SK-N-SH (cell line): ENCODE data around the gene KRT26. TPM values are rescaled to one million over a fixed set of nuclear protein-coding genes. Genes with fewer than 3 reads are reported as not detected.

Source experiments
- CTCF ChIA-PET: fragments of 300-600, 350-600 bp; formaldehyde crosslinking; extraction: SDS; loops from one replicate; lab custom pipeline; 2021; lab: Yijun Ruan, JAX
- POLR2A ChIA-PET: fragments of 350-600 bp; sonication (Branson Sonifier 250); formaldehyde crosslinking; extraction: SDS; loops from one replicate; lab custom pipeline; 2020; ENCODE audit warnings: antibody characterized with exemption, inconsistent platforms; lab: Yijun Ruan, JAX
- DNase-seq: peaks from one replicate; pipeline ENCODE4 v3.0.0; 2012
- H2AFZ ChIP-seq: fragments of 200-600 bp; sonication (generic); 2 replicates; pipeline ENCODE4 v1.8.1; 2016; ENCODE audit warnings: antibody characterized with exemption, mild to moderate bottlenecking, low read depth
- H3F3A ChIP-seq: fragments of 200-600 bp; sonication (generic); replicated peaks from 2 replicates; pipeline ENCODE3; 2016; ENCODE audit warnings: antibody characterized with exemption, mild to moderate bottlenecking; ENCODE audit not compliant: insufficient read depth
- H3K27ac ChIP-seq, 2 experiments: fragments of 200-500 bp in 1 of 2; fragments of 200-600 bp in 1 of 2; sonication (Bioruptor generic) in 1 of 2; sonication (generic), shearing (Covaris generic) in 1 of 2; 2 replicates each; pipeline versions ENCODE4 v1.5.1 to v1.6.1; 2014 to 2016; ENCODE audit warnings: low read depth in 2 of 2, inconsistent platforms in 1 of 2, low read length in 1 of 2, mild to moderate bottlenecking in 1 of 2, mixed read lengths in 1 of 2
- H3K27me3 ChIP-seq: fragments of 200-600 bp; sonication (generic), shearing (Covaris generic); 2 replicates; pipeline ENCODE4 v1.6.1; 2016; ENCODE audit warnings: mixed run types; ENCODE audit not compliant: insufficient read depth
- H3K36me3 ChIP-seq, 2 experiments: fragments of 200-500 bp in 1 of 2; fragments of 200-600 bp in 1 of 2; sonication (Bioruptor generic) in 1 of 2; sonication (generic) in 1 of 2; replicated peaks in 1 of 2; 2 replicates each; pipeline versions ENCODE3 to v1.5.1; 2014 to 2016; ENCODE audit warnings: low read length in 1 of 2, mild to moderate bottlenecking in 1 of 2; ENCODE audit not compliant: insufficient read depth in 2 of 2, control insufficient read depth in 1 of 2
- H3K4me1 ChIP-seq, 2 experiments: fragments of 200-500 bp in 1 of 2; fragments of 200-600 bp in 1 of 2; sonication (Bioruptor generic) in 1 of 2; sonication (generic), shearing (Covaris generic) in 1 of 2; 2 replicates each; pipeline versions ENCODE4 v1.5.1 to v1.6.1; 2014 to 2016; ENCODE audit warnings: low read depth in 1 of 2, low read length in 1 of 2, mixed run types in 1 of 2; ENCODE audit not compliant: insufficient read depth in 2 of 2, control insufficient read depth in 1 of 2
- H3K4me2 ChIP-seq: fragments of 200-600 bp; sonication (generic), shearing (Covaris generic); 2 replicates; pipeline ENCODE4 v1.6.1; 2017; ENCODE audit warnings: mixed run types
- H3K4me3 ChIP-seq, 2 experiments: fragments of 200-500 bp in 1 of 2; fragments of 200-600 bp in 1 of 2; sonication (Bioruptor generic) in 1 of 2; sonication (generic), shearing (Covaris generic) in 1 of 2; 2 replicates each; pipeline versions ENCODE4 v1.5.1 to v1.8.1; 2014 to 2016; ENCODE audit warnings: low read depth in 2 of 2, inconsistent platforms in 1 of 2, low read length in 1 of 2, mild to moderate bottlenecking in 1 of 2, mixed read lengths in 1 of 2, moderate library complexity in 1 of 2
- H3K79me2 ChIP-seq: fragments of 200-600 bp; sonication (generic); 2 replicates; pipeline ENCODE4 v1.8.1; 2017; ENCODE audit warnings: mild to moderate bottlenecking; ENCODE audit not compliant: insufficient read depth
- H3K9ac ChIP-seq: fragments of 200-600 bp; sonication (generic); 2 replicates; pipeline ENCODE4 v1.6.1; 2017; ENCODE audit warnings: mixed run types
- H3K9me2 ChIP-seq: fragments of 200-600 bp; sonication (generic); 2 replicates; pipeline ENCODE4 v1.6.1; 2017; ENCODE audit warnings: mixed run types
- H3K9me3 ChIP-seq: fragments of 200-600 bp; sonication (generic); 2 replicates; pipeline ENCODE4 v1.6.1; 2017; ENCODE audit warnings: mixed run types, mild to moderate bottlenecking, moderate library complexity
- H4K20me1 ChIP-seq: fragments of 200-600 bp; sonication (generic); 2 replicates; pipeline ENCODE4 v1.6.1; 2017; ENCODE audit warnings: mild to moderate bottlenecking, mixed run types; ENCODE audit not compliant: insufficient read depth
- CTCF ChIP-seq: fragments of 200-600 bp; sonication (generic); IDR thresholded peaks from 2 replicates; pipeline ENCODE4 v1.6.1; 2017; ENCODE audit warnings: antibody characterized with exemption, mild to moderate bottlenecking, moderate library complexity
- ELF1 ChIP-seq: IDR thresholded peaks from 2 replicates; pipeline ENCODE4 v1.4.0; 2012
- FOXJ3 ChIP-seq: sonication (generic); formaldehyde crosslinking; IDR thresholded peaks from 2 replicates; pipeline ENCODE4 v1.5.1; 2020; ENCODE audit warnings: mild to moderate bottlenecking, missing genetic modification reagents
- IRF3 ChIP-seq: fragments of 150-350 bp; IDR thresholded peaks from 2 replicates; pipeline ENCODE4 v1.6.1; 2016; ENCODE audit warnings: mild to moderate bottlenecking, low read depth, low read length
- NFIC ChIP-seq: IDR thresholded peaks from 2 replicates; pipeline ENCODE4 v1.4.0; 2012; ENCODE audit warnings: borderline replicate concordance
- PBX3 ChIP-seq: IDR thresholded peaks from 2 replicates; pipeline ENCODE4; 2012
- REST ChIP-seq: IDR thresholded peaks from 2 replicates; pipeline ENCODE4 v1.6.1; 2012; ENCODE audit warnings: mild to moderate bottlenecking, low read depth, low read length, moderate library complexity
- SMC3 ChIP-seq: IDR thresholded peaks from 2 replicates; pipeline ENCODE4 v1.6.1; 2012; ENCODE audit warnings: low read depth, low read length, improper control_type of control experiment
- TAF1 ChIP-seq: IDR thresholded peaks from 2 replicates; pipeline ENCODE4 v1.6.1; 2012; ENCODE audit warnings: low read depth, mild to moderate bottlenecking, low read length, moderate library complexity, borderline replicate concordance
- TEAD4 ChIP-seq: IDR thresholded peaks from 2 replicates; pipeline ENCODE4 v1.4.0; 2012; ENCODE audit warnings: mild to moderate bottlenecking, borderline replicate concordance; ENCODE audit not compliant: insufficient read depth
- WGBS: methylation state at CpG from one replicate; pipeline ENCODE4 v1.1.6; 2017; ENCODE audit warnings: low lambda C conversion rate; 5-methylcytosine and 5-hydroxymethylcytosine counted together
- polyA plus RNA-seq, 3 experiments: library from polyadenylated mRNA; depleted of rRNA; stranded (reverse); fragments of >200 nt; gene quantifications; 2 replicates each; pipeline ENCODE4 v1.2.3, GENCODE V29; 2012

KRT26 gene
- polyA plus RNA-seq, 1 of the 3 experiments (the other 2 are of a cell fraction): not detected

- TF ChIP-seq SMC3 (no peak), TAF1 (no peak), IRF3 (no peak), CTCF (no peak), FOXJ3 (CRISPR knock-in tag) (no peak), PBX3 (no peak), TEAD4 (no peak), ELF1 (no peak), REST (no peak), NFIC (no peak)
- POLR2A ChIA-PET: no interaction called here
Observed at GRCh38 chr17:40730970-40731369, 41.0 kb downstream of the KRT26 start.

More at GRCh38 chr17:40730970-40731369, 41.0 kb downstream of the KRT26 start:
- Histone ChIP-seq H3F3A (no peaks in the 10 kb centered on the region), H3K27ac (no peak overlapping the region), H3K4me1 (no peaks in the 10 kb centered on the region), H3K4me3 (no peak overlapping the region), H3K9me3 (no peaks in the 10 kb centered on the region), H3K9me2 (no peaks in the 10 kb centered on the region), H3K36me3 (no peaks in the 10 kb centered on the region), H3K27me3 (peaks cover 39% of the 10 kb centered on the region; the same call in 1 of the 2 replicates), H3K9ac (no peak overlapping the region), H4K20me1 (no peaks in the 10 kb centered on the region), H2AFZ (no peak overlapping the region), H3K79me2 (no peaks in the 10 kb centered on the region), H3K4me2 (no peak overlapping the region)
- WGBS: 0% methylated on average over 1 of the region's 1 CpG
- CTCF ChIA-PET: no interaction called here
- DNase-seq: no peak
